BLaER1 (cell line): ENCODE measurements around the gene WDR33.

Experiments
- H3K27ac ChIP-seq: shearing (Covaris generic); formaldehyde crosslinking; 2 replicates; pipeline ENCODE4 v1.8.1; 2022
- H3K27me3 ChIP-seq: shearing (Covaris generic); formaldehyde crosslinking; 2 replicates; pipeline ENCODE4 v1.8.1; 2022
- H3K36me3 ChIP-seq: shearing (Covaris generic); formaldehyde crosslinking; 2 replicates; pipeline ENCODE4 v1.8.1; 2022
- H3K4me1 ChIP-seq: shearing (Covaris generic); formaldehyde crosslinking; 2 replicates; pipeline ENCODE4 v1.8.1; 2022
- H3K4me2 ChIP-seq: shearing (Covaris generic); formaldehyde crosslinking; 2 replicates; pipeline ENCODE4 v1.8.1; 2022
- H3K4me3 ChIP-seq: shearing (Covaris generic); formaldehyde crosslinking; 2 replicates; pipeline ENCODE4 v1.8.1; 2022
- H3K9ac ChIP-seq: shearing (Covaris generic); formaldehyde crosslinking; 2 replicates; pipeline ENCODE4 v1.8.1; 2022
- H3K9me3 ChIP-seq: shearing (Covaris generic); formaldehyde crosslinking; 2 replicates; pipeline ENCODE4 v1.8.1; 2022
- H4K20me1 ChIP-seq: shearing (Covaris generic); formaldehyde crosslinking; 2 replicates; pipeline ENCODE4 v1.8.1; 2022
- Cebpa-rat ChIP-seq: shearing (Covaris generic); IDR thresholded peaks from 2 replicates; pipeline ENCODE4 v1.8.1; 2022

The WDR33 gene

GRCh38 chr2:127665267-127665893, 145.6 kb downstream of the WDR33 start:
- TF ChIP-seq Cebpa-rat = no peak
- Histone ChIP-seq H3K9ac (no peak overlapping the region), H3K4me1 (no peaks in the 10 kb centered on the region), H3K27ac (no peak overlapping the region), H4K20me1 (peaks cover 33% of the 10 kb centered on the region), H3K27me3 (peaks cover 45% of the 10 kb centered on the region), H3K9me3 (peaks cover 30% of the 10 kb centered on the region), H3K4me2 (no peak overlapping the region), H3K4me3 (no peak overlapping the region), H3K36me3 (peaks cover 13% of the 10 kb centered on the region; the same call in 1 of the 2 replicates)

- Histone ChIP-seq H3K9ac (no peak overlapping the region), H3K4me2 (no peak overlapping the region), H3K9me3 (peaks cover 35% of the 10 kb centered on the region), H3K4me3 (0 out of 2 replicates have a peak overlapping the region, but pooled peaks have one; percentile 22), H3K36me3 (peaks cover 17% of the 10 kb centered on the region; the same call in 1 of the 2 replicates), H4K20me1 (peaks cover 33% of the 10 kb centered on the region), H3K27ac (no peak overlapping the region), H3K4me1 (peaks cover 3% of the 10 kb centered on the region), H3K27me3 (peaks cover 45% of the 10 kb centered on the region)
- no peak for TF ChIP-seq Cebpa-rat
Observed at GRCh38 chr2:127664895-127665225, 146.1 kb downstream of the WDR33 start.

- peaks cover 37% of the 10 kb centered on the region for H3K9me3 ChIP-seq
- H3K27ac ChIP-seq = no peak overlapping the region
- H3K4me1 ChIP-seq = peaks cover 9% of the 10 kb centered on the region
- H3K4me2 ChIP-seq = no peak overlapping the region
- peaks cover 33% of the 10 kb centered on the region for H4K20me1 ChIP-seq
- H3K9ac ChIP-seq = no peak overlapping the region
- H3K27me3 ChIP-seq = peaks cover 45% of the 10 kb centered on the region
- TF ChIP-seq Cebpa-rat = no peak
- H3K4me3 ChIP-seq = 0 out of 2 replicates have a peak overlapping the region, but pooled peaks have one; percentile 22
- H3K36me3 ChIP-seq = peaks cover 17% of the 10 kb centered on the region; the same call in 1 of the 2 replicates
Observed at GRCh38 chr2:127664065-127664894, 146.7 kb downstream of the WDR33 start.

- Histone ChIP-seq H4K20me1 (peaks cover 33% of the 10 kb centered on the region), H3K27me3 (peaks cover 45% of the 10 kb centered on the region), H3K9ac (no peak overlapping the region)
Observed at GRCh38 chr2:127663566-127664064, 147.4 kb downstream of the WDR33 start.

GRCh38 chr2:127662937-127663565, 147.9 kb downstream of the WDR33 start:
- Histone ChIP-seq H3K9me3 (peaks cover 33% of the 10 kb centered on the region), H3K4me1 (peaks cover 21% of the 10 kb centered on the region), H3K27me3 (peaks cover 45% of the 10 kb centered on the region), H3K4me2 (no peak overlapping the region), H3K36me3 (peaks cover 17% of the 10 kb centered on the region; the same call in 1 of the 2 replicates), H3K27ac (no peak overlapping the region), H4K20me1 (peaks cover 33% of the 10 kb centered on the region), H3K4me3 (no peak overlapping the region), H3K9ac (no peak overlapping the region)
- no peak for TF ChIP-seq Cebpa-rat

More at GRCh38 chr2:127663566-127664064, 147.4 kb downstream of the WDR33 start:
- no peak for TF ChIP-seq Cebpa-rat
- H3K36me3 ChIP-seq = peaks cover 17% of the 10 kb centered on the region; the same call in 1 of the 2 replicates
- H3K9me3 ChIP-seq = peaks cover 37% of the 10 kb centered on the region
- H3K27ac ChIP-seq = no peak overlapping the region
- H3K4me1 ChIP-seq = peaks cover 16% of the 10 kb centered on the region
- no peak overlapping the region for H3K4me3 ChIP-seq
- H3K4me2 ChIP-seq = no peak overlapping the region

GRCh38 chr2:127661949-127662510, 148.9 kb downstream of the WDR33 start:
- Histone ChIP-seq H3K9me3 (peaks cover 33% of the 10 kb centered on the region), H3K9ac (no peak overlapping the region), H3K4me2 (no peak overlapping the region), H3K27ac (no peak overlapping the region), H3K36me3 (peaks cover 17% of the 10 kb centered on the region; the same call in 1 of the 2 replicates), H4K20me1 (peaks cover 33% of the 10 kb centered on the region), H3K4me3 (no peak overlapping the region), H3K27me3 (peaks cover 45% of the 10 kb centered on the region), H3K4me1 (peaks cover 31% of the 10 kb centered on the region)
- no peak for TF ChIP-seq Cebpa-rat

- peaks cover 33% of the 10 kb centered on the region for H3K9me3 ChIP-seq
- H3K4me3 ChIP-seq = no peak overlapping the region
- peaks cover 32% of the 10 kb centered on the region for H4K20me1 ChIP-seq
- peaks cover 36% of the 10 kb centered on the region for H3K27me3 ChIP-seq
- H3K27ac ChIP-seq = no peak overlapping the region
- no peak overlapping the region for H3K4me2 ChIP-seq
- H3K9ac ChIP-seq = no peak overlapping the region
- no peak for TF ChIP-seq Cebpa-rat
- H3K36me3 ChIP-seq = peaks cover 17% of the 10 kb centered on the region; the same call in 1 of the 2 replicates
- H3K4me1 ChIP-seq = peaks cover 40% of the 10 kb centered on the region
Observed at GRCh38 chr2:127661072-127661649, 149.8 kb downstream of the WDR33 start.

- H3K27me3 ChIP-seq = peaks cover 27% of the 10 kb centered on the region
- peaks cover 23% of the 10 kb centered on the region for H4K20me1 ChIP-seq
- H3K4me2 ChIP-seq = peak overlapping the region; percentile 59; the same call in 1 of the 2 replicates
- H3K4me3 ChIP-seq = no peak overlapping the region
- no peak overlapping the region for H3K27ac ChIP-seq
- no peak overlapping the region for H3K9ac ChIP-seq
- H3K9me3 ChIP-seq = peaks cover 26% of the 10 kb centered on the region
- H3K4me1 ChIP-seq = peaks cover 43% of the 10 kb centered on the region
- H3K36me3 ChIP-seq = peaks cover 17% of the 10 kb centered on the region; the same call in 1 of the 2 replicates
- no peak for TF ChIP-seq Cebpa-rat
Observed at GRCh38 chr2:127660291-127660578, 150.7 kb downstream of the WDR33 start.
